HepG2 (cell line): ENCODE measurements around the gene CMTM4. TPM values are rescaled to one million over a fixed set of nuclear protein-coding genes. Genes with fewer than 3 reads are reported as not detected.

Experiments
- BHLHE40 ChIP-seq: IDR thresholded peaks from 2 replicates; pipeline ENCODE4 v1.6.1; 2011; ENCODE audit warnings: low read length, improper control_type of control experiment
- IRF2 ChIP-seq: IDR thresholded peaks from 2 replicates; pipeline ENCODE4 v1.6.1; 2018; ENCODE audit warnings: missing genetic modification reagents, missing compliant biosample characterization
- MAFF ChIP-seq: IDR thresholded peaks from 2 replicates; pipeline ENCODE4 v1.6.1; 2011; ENCODE audit warnings: low read depth, low read length, improper control_type of control experiment
- MED13 ChIP-seq: sonication (generic); formaldehyde crosslinking; IDR thresholded peaks from 2 replicates; pipeline ENCODE4 v1.5.0; 2020; ENCODE audit warnings: missing genetic modification reagents
- PCBP2 ChIP-seq: fragments of 200-400 bp; formaldehyde crosslinking; optimal IDR thresholded peaks from 2 replicates; pipeline ENCODE3; 2018; ENCODE audit warnings: low read length, low read depth; ENCODE audit not compliant: poor library complexity, severe bottlenecking
- RORA ChIP-seq: sonication (generic); formaldehyde crosslinking; IDR thresholded peaks from 2 replicates; pipeline ENCODE4 v1.5.0; 2020; ENCODE audit warnings: mild to moderate bottlenecking, missing genetic modification reagents, moderate library complexity
- SIX1 ChIP-seq: sonication (generic); formaldehyde crosslinking; IDR thresholded peaks from 2 replicates; pipeline ENCODE4 v1.4.0; 2020; ENCODE audit warnings: missing genetic modification reagents, borderline replicate concordance
- YEATS4 ChIP-seq: sonication (generic); formaldehyde crosslinking; IDR thresholded peaks from 2 replicates; pipeline ENCODE4 v1.4.0; 2020; ENCODE audit warnings: missing genetic modification reagents, borderline replicate concordance
- ZFP37 ChIP-seq: sonication (generic); formaldehyde crosslinking; IDR thresholded peaks from 2 replicates; pipeline ENCODE4 v1.4.0; 2020; ENCODE audit warnings: missing genetic modification reagents, borderline replicate concordance
- ZNF235 ChIP-seq: sonication (generic); formaldehyde crosslinking; IDR thresholded peaks from 2 replicates; pipeline ENCODE4 v1.8.1; 2023; ENCODE audit warnings: mild to moderate bottlenecking, missing genetic modification reagents, borderline replicate concordance
- ZNF850 ChIP-seq: sonication (generic); formaldehyde crosslinking; conservative IDR thresholded peaks from 2 replicates; pipeline ENCODE4 v1.9.0; 2021; ENCODE audit warnings: mild to moderate bottlenecking, missing genetic modification reagents
- polyA plus RNA-seq, 8 experiments: library from polyadenylated mRNA; depleted of rRNA in 3 of 8; stranded (reverse) in 7 of 8; unstranded in 1 of 8; fragments of >200 nt; fragmentation: Illumina TruSeq in 4 of 8; extraction: Trizol in 4 of 8; gene quantifications; 2 replicates each; pipeline versions ENCODE4 v1.2.1 to v1.2.3, GENCODE V29; 2011 to 2016; ENCODE audit warnings: low read depth in 4 of 8, missing spikeins in 1 of 8, mixed read lengths in 1 of 8; ENCODE audit not compliant: insufficient read depth in 1 of 8
- total RNA-seq, 5 experiments: library from RNA; depleted of rRNA; stranded (reverse); fragments of >200 nt; fragmentation: Illumina TruSeq; extraction: Trizol; gene quantifications; 2 replicates each; pipeline ENCODE4 v1.2.3, GENCODE V29; 2016; ENCODE audit warnings: low read depth in 1 of 5
- TF ChIP-seq, protein P1 (sequence below), 2 experiments: sonication (generic) in 1 of 2; formaldehyde crosslinking in 1 of 2; IDR thresholded peaks; 2 replicates each; pipeline versions ENCODE4 v1.4.0 to v1.6.1; 2018 to 2020; ENCODE audit warnings: missing genetic modification reagents in 2 of 2, borderline replicate concordance in 1 of 2, low read depth in 1 of 2, mild to moderate bottlenecking in 1 of 2, missing biosample characterization in 1 of 2
- TF ChIP-seq, protein P2 (sequence below): sonication (generic); IDR thresholded peaks from 2 replicates; pipeline ENCODE4 v1.6.1; 2016; ENCODE audit warnings: low read depth, borderline replicate concordance
- TF ChIP-seq, protein P3 (sequence below): sonication (generic); formaldehyde crosslinking; IDR thresholded peaks from 2 replicates; pipeline ENCODE4 v1.4.0; 2020; ENCODE audit warnings: missing genetic modification reagents, borderline replicate concordance
- TF ChIP-seq, protein P4 (sequence below): sonication (generic); formaldehyde crosslinking; IDR thresholded peaks from 2 replicates; pipeline ENCODE4 v1.4.0; 2020; ENCODE audit warnings: missing genetic modification reagents, mild to moderate bottlenecking, borderline replicate concordance
- TF ChIP-seq, protein P5 (sequence below): sonication (generic); formaldehyde crosslinking; IDR thresholded peaks from 2 replicates; pipeline ENCODE4 v1.4.0; 2020; ENCODE audit warnings: mild to moderate bottlenecking, missing genetic modification reagents
- TF ChIP-seq, protein P6 (sequence below): sonication (generic); formaldehyde crosslinking; IDR thresholded peaks from 2 replicates; pipeline ENCODE4 v1.9.0; 2021; ENCODE audit warnings: missing genetic modification reagents, borderline replicate concordance

Gene CMTM4
- total and polyA plus RNA-seq, 2 of the 13 experiments (the other 11 are each of a cell fraction or from before 2014, with no cell fraction given), result 32.0 to 36.3 TPM

DNA sequence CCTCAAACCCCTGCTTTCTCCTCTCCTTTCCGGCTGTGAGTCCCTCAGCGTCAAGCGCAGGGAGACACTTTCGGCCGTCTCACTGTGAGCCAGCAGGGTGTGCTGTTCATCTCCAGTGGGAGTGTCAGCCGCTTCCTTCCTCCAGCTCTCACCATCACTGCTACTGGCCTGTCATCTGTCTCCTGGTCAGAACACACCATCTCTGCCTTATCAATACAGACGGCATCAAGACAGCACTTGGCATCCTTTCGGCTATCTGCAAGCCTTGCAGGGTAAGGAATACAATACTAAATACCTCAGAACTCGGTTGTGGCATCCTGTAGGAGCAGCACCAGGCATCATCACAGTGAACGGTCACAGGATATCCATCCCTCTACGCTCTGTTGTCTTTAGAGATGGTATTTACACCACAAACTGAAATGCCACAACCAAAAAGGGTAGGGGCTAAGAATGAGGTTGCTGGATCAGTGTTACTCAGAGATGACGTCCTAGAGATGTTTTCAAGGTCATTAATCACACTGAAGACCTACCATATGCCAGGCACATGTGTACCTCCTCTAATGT lies 20.7 kb upstream of the CMTM4 start (continued):
- TF ChIP-seq, protein P1, sequence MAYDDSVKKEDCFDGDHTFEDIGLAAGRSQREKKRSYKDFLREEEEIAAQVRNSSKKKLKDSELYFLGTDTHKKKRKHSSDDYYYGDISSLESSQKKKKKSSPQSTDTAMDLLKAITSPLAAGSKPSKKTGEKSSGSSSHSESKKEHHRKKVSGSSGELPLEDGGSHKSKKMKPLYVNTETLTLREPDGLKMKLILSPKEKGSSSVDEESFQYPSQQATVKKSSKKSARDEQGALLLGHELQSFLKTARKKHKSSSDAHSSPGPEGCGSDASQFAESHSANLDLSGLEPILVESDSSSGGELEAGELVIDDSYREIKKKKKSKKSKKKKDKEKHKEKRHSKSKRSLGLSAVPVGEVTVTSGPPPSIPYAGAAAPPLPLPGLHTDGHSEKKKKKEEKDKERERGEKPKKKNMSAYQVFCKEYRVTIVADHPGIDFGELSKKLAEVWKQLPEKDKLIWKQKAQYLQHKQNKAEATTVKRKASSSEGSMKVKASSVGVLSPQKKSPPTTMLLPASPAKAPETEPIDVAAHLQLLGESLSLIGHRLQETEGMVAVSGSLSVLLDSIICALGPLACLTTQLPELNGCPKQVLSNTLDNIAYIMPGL (CRISPR knock-in tag; IDR thresholded peaks at IDR 0.05; ENCODE audit: borderline replicate concordance in 1 of 2, low read depth in 1 of 2), result peak in 1 of 2 experiments; percentile 42; a peak in 1 of 4 replicates
- TF ChIP-seq ZNF235 (CRISPR knock-in tag) (no peak), ZFP37 (CRISPR knock-in tag) (no peak), MAFF (no peak), PCBP2 (no peak), SIX1 (no peak), YEATS4 (no peak), ZNF850 (CRISPR knock-in tag) (no peak), RORA (CRISPR knock-in tag) (no peak), IRF2 (CRISPR knock-in tag) (no peak), MED13 (no peak), BHLHE40 (peak; percentile 23; the same call in 1 of the 2 replicates)
- TF ChIP-seq, protein P2, sequence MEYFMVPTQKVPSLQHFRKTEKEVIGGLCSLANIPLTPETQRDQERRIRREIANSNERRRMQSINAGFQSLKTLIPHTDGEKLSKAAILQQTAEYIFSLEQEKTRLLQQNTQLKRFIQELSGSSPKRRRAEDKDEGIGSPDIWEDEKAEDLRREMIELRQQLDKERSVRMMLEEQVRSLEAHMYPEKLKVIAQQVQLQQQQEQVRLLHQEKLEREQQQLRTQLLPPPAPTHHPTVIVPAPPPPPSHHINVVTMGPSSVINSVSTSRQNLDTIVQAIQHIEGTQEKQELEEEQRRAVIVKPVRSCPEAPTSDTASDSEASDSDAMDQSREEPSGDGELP, result no peak
- TF ChIP-seq, protein P3, sequence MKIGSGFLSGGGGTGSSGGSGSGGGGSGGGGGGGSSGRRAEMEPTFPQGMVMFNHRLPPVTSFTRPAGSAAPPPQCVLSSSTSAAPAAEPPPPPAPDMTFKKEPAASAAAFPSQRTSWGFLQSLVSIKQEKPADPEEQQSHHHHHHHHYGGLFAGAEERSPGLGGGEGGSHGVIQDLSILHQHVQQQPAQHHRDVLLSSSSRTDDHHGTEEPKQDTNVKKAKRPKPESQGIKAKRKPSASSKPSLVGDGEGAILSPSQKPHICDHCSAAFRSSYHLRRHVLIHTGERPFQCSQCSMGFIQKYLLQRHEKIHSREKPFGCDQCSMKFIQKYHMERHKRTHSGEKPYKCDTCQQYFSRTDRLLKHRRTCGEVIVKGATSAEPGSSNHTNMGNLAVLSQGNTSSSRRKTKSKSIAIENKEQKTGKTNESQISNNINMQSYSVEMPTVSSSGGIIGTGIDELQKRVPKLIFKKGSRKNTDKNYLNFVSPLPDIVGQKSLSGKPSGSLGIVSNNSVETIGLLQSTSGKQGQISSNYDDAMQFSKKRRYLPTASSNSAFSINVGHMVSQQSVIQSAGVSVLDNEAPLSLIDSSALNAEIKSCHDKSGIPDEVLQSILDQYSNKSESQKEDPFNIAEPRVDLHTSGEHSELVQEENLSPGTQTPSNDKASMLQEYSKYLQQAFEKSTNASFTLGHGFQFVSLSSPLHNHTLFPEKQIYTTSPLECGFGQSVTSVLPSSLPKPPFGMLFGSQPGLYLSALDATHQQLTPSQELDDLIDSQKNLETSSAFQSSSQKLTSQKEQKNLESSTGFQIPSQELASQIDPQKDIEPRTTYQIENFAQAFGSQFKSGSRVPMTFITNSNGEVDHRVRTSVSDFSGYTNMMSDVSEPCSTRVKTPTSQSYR (CRISPR knock-in tag), result no peak
- TF ChIP-seq, protein P4, sequence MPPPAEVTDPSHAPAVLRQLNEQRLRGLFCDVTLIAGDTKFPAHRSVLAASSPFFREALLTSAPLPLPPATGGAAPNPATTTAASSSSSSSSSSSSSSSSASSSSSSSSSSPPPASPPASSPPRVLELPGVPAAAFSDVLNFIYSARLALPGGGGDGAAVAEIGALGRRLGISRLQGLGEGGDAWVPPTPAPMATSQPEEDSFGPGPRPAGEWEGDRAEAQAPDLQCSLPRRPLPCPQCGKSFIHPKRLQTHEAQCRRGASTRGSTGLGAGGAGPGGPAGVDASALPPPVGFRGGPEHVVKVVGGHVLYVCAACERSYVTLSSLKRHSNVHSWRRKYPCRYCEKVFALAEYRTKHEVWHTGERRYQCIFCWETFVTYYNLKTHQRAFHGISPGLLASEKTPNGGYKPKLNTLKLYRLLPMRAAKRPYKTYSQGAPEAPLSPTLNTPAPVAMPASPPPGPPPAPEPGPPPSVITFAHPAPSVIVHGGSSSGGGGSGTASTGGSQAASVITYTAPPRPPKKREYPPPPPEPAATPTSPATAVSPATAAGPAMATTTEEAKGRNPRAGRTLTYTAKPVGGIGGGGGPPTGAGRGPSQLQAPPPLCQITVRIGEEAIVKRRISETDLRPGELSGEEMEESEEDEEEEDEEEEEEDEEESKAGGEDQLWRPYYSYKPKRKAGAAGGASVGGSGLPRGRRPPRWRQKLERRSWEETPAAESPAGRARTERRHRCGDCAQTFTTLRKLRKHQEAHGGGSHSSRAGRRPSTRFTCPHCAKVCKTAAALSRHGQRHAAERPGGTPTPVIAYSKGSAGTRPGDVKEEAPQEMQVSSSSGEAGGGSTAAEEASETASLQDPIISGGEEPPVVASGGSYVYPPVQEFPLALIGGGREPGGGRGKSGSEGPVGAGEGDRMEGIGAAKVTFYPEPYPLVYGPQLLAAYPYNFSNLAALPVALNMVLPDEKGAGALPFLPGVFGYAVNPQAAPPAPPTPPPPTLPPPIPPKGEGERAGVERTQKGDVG (CRISPR knock-in tag), result peak; percentile 28; the same call in 1 of the 2 replicates
- TF ChIP-seq, protein P5, sequence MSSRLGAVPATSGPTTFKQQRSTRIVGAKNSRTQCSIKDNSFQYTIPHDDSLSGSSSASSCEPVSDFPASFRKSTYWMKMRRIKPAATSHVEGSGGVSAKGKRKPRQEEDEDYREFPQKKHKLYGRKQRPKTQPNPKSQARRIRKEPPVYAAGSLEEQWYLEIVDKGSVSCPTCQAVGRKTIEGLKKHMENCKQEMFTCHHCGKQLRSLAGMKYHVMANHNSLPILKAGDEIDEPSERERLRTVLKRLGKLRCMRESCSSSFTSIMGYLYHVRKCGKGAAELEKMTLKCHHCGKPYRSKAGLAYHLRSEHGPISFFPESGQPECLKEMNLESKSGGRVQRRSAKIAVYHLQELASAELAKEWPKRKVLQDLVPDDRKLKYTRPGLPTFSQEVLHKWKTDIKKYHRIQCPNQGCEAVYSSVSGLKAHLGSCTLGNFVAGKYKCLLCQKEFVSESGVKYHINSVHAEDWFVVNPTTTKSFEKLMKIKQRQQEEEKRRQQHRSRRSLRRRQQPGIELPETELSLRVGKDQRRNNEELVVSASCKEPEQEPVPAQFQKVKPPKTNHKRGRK (CRISPR knock-in tag), result no peak
- TF ChIP-seq, protein P6, sequence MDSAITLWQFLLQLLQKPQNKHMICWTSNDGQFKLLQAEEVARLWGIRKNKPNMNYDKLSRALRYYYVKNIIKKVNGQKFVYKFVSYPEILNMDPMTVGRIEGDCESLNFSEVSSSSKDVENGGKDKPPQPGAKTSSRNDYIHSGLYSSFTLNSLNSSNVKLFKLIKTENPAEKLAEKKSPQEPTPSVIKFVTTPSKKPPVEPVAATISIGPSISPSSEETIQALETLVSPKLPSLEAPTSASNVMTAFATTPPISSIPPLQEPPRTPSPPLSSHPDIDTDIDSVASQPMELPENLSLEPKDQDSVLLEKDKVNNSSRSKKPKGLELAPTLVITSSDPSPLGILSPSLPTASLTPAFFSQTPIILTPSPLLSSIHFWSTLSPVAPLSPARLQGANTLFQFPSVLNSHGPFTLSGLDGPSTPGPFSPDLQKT (CRISPR knock-in tag), result no peak
